GM18520 (cell line): ENCODE results near the gene NFKBIL1.
A peak's percentile ranks its signal among the peaks of the same experiment; 100 is the strongest.
"Not testable (repeated sequence)": the region's sequence is repeated elsewhere in the genome, so short reads cannot be mapped to it uniquely, and the experiment has no call there.

Experiments
- ATAC-seq: cut with Tn5 transposase; IDR thresholded peaks from one replicate; pipeline ENCODE4 v1.9.1; 2021; ENCODE audit not compliant: unreplicated experiment

NFKBIL1 gene

GRCh38 chr6:31580438-31580740, 33.0 kb downstream of the NFKBIL1 start:
- ATAC-seq, result no peak

- peak; percentile 44 for ATAC-seq
Measured at GRCh38 chr6:31580807-31581433, 33.5 kb downstream of the NFKBIL1 start.

- no peak for ATAC-seq
Measured at GRCh38 chr6:31581434-31582229, 34.2 kb downstream of the NFKBIL1 start.

- no peak for ATAC-seq
Measured at GRCh38 chr6:31582230-31582643, 34.8 kb downstream of the NFKBIL1 start, which contains the start of gene LTB. LTB (minus strand) TSS chr6:31582424; CDS start chr6:31582417, 7 bp downstream.

- ATAC-seq, result no peak
Measured at GRCh38 chr6:31585491-31585890, 38.1 kb downstream of the NFKBIL1 start.

GRCh38 chr6:31586008-31586407, 38.6 kb downstream of the NFKBIL1 start, which contains the start of gene LST1:
LST1 (plus strand) TSS chr6:31586277; CDS start chr6:31587300, 1,023 bp downstream.
- ATAC-seq, result no peak

GRCh38 chr6:31586599-31587281, 39.3 kb downstream of the NFKBIL1 start:
- no peak for ATAC-seq

GRCh38 chr6:31587791-31588777, 40.7 kb downstream of the NFKBIL1 start:
- ATAC-seq, result no peak

- ATAC-seq, result no peak
Measured at GRCh38 chr6:31588871-31589650, 41.7 kb downstream of the NFKBIL1 start.

GRCh38 chr6:31590691-31591090, 43.3 kb downstream of the NFKBIL1 start:
- not testable (repeated sequence) for ATAC-seq

GRCh38 chr6:31592396-31592771, 45.0 kb downstream of the NFKBIL1 start:
- no peak for ATAC-seq

GRCh38 chr6:31597006-31597405, 49.6 kb downstream of the NFKBIL1 start:
- ATAC-seq, result no peak

- ATAC-seq, result no peak
Measured at GRCh38 chr6:31607317-31607716, 59.9 kb downstream of the NFKBIL1 start.
